ENCODE results near the gene PIAS4. TPM values are rescaled to one million over a fixed set of nuclear protein-coding genes. Genes with fewer than 3 reads are reported as not detected.
"Not testable (repeated sequence)": the region's sequence is repeated elsewhere in the genome, so short reads cannot be mapped to it uniquely, and the experiment has no call there.

The PIAS4 gene
- total RNA-seq, 1 donor from 2014 or later: 26.0 TPM

DNA sequence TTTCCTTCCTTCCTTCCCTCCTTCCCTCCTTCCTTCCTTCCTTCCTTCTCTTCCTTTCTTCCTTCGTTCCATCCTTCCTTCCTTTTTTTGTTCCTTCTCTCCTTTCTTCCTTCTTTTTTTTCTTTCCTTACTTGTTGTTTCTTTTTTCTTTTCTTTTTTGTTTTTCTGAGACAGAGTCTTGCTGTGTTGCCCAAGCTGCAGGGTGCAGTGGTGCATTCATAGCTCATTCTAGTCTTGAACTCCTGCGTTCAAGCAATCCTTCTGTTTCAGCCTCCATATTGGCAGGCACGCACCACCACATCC is 16.8 kb upstream of the PIAS4 start:
- no peaks in the 10 kb centered on the region for H4K20me1 ChIP-seq (ENCODE audit: insufficient read depth, low read length)
- Mint-ChIP-seq H3K9me3 (ENCODE audit: unreplicated experiment) (peaks cover 1% of the 10 kb centered on the region), H3K27ac (ENCODE audit: unreplicated experiment) (peak overlapping the region; percentile 11), H3K4me3 (ENCODE audit: unreplicated experiment) (peak overlapping the region; percentile 52), H3K4me1 (ENCODE audit: low read depth, unreplicated experiment) (peaks cover 10% of the 10 kb centered on the region), H3K27me3 (ENCODE audit: low read depth, unreplicated experiment) (no peaks in the 10 kb centered on the region), H3K36me3 (ENCODE audit: low read depth, unreplicated experiment) (no peaks in the 10 kb centered on the region)
- H3K36me3 ChIP-seq (ENCODE audit: insufficient read depth, low read length): no peaks in the 10 kb centered on the region
- H3K9ac ChIP-seq (ENCODE audit: low read length): no peak overlapping the region
- DNase-seq (ENCODE audit: low read depth) (no peak), FAIRE-seq (no peak)
- no peak overlapping the region for H3K4me3 ChIP-seq (ENCODE audit: insufficient read depth, low read depth, low read length)
- H3K9me3 ChIP-seq (ENCODE audit: insufficient read depth, low read depth, low read length): no peaks in the 10 kb centered on the region
- TF ChIP-seq EZH2 (IDR thresholded peaks at IDR 0.05; ENCODE audit: insufficient read depth, low read length): no peak
- TF ChIP-seq, protein P1, sequence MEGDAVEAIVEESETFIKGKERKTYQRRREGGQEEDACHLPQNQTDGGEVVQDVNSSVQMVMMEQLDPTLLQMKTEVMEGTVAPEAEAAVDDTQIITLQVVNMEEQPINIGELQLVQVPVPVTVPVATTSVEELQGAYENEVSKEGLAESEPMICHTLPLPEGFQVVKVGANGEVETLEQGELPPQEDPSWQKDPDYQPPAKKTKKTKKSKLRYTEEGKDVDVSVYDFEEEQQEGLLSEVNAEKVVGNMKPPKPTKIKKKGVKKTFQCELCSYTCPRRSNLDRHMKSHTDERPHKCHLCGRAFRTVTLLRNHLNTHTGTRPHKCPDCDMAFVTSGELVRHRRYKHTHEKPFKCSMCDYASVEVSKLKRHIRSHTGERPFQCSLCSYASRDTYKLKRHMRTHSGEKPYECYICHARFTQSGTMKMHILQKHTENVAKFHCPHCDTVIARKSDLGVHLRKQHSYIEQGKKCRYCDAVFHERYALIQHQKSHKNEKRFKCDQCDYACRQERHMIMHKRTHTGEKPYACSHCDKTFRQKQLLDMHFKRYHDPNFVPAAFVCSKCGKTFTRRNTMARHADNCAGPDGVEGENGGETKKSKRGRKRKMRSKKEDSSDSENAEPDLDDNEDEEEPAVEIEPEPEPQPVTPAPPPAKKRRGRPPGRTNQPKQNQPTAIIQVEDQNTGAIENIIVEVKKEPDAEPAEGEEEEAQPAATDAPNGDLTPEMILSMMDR (IDR thresholded peaks at IDR 0.05; ENCODE audit: insufficient read depth, low read depth, low read length): no peak
- no peaks in the 10 kb centered on the region for H3K79me2 ChIP-seq (ENCODE audit: insufficient read depth, low read length)
- H2AFZ ChIP-seq (ENCODE audit: low read depth, low read length): peak overlapping the region; percentile 57
- no peaks in the 10 kb centered on the region for H3K27me3 ChIP-seq (ENCODE audit: insufficient read depth, low read length)
- H3K4me2 ChIP-seq (ENCODE audit: low read length): no peak overlapping the region
- H3K27ac ChIP-seq (ENCODE audit: low read depth, low read length): no peak overlapping the region
- peaks cover 18% of the 10 kb centered on the region for H3K4me1 ChIP-seq (ENCODE audit: insufficient read depth, low read length)

DNA sequence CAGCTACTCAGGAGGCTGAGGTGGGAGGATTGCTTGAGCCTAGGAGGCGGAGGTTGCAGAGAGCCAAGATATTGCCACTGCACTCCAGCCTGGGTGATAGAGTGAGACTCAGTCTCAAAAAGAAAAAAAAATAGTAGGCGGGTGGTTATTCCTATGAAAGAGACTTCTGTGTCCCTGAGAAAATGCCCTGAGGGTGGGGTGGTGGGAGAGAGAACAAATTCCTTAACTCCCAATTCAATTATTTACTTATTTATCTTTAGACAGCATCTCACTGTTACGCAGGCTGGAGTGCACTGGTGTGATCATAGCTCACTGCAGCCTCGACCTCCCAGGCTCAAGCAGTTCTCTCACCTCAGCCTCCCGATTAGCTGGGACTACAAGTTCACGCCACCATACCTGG is 11.9 kb upstream of the PIAS4 start:
- Histone ChIP-seq H4K20me1 (ENCODE audit: insufficient read depth, low read length) (no peaks in the 10 kb centered on the region), H3K9ac (ENCODE audit: low read length) (no peak overlapping the region), H2AFZ (ENCODE audit: low read depth, low read length) (no peak overlapping the region), H3K4me3 (ENCODE audit: insufficient read depth, low read depth, low read length) (no peak overlapping the region), H3K9me3 (ENCODE audit: insufficient read depth, low read depth, low read length) (no peaks in the 10 kb centered on the region), H3K4me2 (ENCODE audit: low read length) (no peak overlapping the region), H3K79me2 (ENCODE audit: insufficient read depth, low read length) (no peaks in the 10 kb centered on the region), H3K4me1 (ENCODE audit: insufficient read depth, low read length) (no peaks in the 10 kb centered on the region), H3K27me3 (ENCODE audit: insufficient read depth, low read length) (no peaks in the 10 kb centered on the region), H3K27ac (ENCODE audit: low read depth, low read length) (no peak overlapping the region), H3K36me3 (ENCODE audit: insufficient read depth, low read length) (no peaks in the 10 kb centered on the region)
- no peak overlapping the region for H3K27ac Mint-ChIP-seq (ENCODE audit: unreplicated experiment)
- TF ChIP-seq EZH2 (IDR thresholded peaks at IDR 0.05; ENCODE audit: insufficient read depth, low read length): no peak
- TF ChIP-seq, protein P1 (IDR thresholded peaks at IDR 0.05; ENCODE audit: insufficient read depth, low read depth, low read length): no peak
- H3K9me3 Mint-ChIP-seq (ENCODE audit: unreplicated experiment): no peaks in the 10 kb centered on the region
- H3K27me3 Mint-ChIP-seq (ENCODE audit: low read depth, unreplicated experiment): no peaks in the 10 kb centered on the region
- no peak overlapping the region for H3K4me3 Mint-ChIP-seq (ENCODE audit: unreplicated experiment)
- FAIRE-seq: no peak
- H3K36me3 Mint-ChIP-seq (ENCODE audit: low read depth, unreplicated experiment): no peaks in the 10 kb centered on the region
- DNase-seq (ENCODE audit: low read depth): no peak
- no peaks in the 10 kb centered on the region for H3K4me1 Mint-ChIP-seq (ENCODE audit: low read depth, unreplicated experiment)

DNA sequence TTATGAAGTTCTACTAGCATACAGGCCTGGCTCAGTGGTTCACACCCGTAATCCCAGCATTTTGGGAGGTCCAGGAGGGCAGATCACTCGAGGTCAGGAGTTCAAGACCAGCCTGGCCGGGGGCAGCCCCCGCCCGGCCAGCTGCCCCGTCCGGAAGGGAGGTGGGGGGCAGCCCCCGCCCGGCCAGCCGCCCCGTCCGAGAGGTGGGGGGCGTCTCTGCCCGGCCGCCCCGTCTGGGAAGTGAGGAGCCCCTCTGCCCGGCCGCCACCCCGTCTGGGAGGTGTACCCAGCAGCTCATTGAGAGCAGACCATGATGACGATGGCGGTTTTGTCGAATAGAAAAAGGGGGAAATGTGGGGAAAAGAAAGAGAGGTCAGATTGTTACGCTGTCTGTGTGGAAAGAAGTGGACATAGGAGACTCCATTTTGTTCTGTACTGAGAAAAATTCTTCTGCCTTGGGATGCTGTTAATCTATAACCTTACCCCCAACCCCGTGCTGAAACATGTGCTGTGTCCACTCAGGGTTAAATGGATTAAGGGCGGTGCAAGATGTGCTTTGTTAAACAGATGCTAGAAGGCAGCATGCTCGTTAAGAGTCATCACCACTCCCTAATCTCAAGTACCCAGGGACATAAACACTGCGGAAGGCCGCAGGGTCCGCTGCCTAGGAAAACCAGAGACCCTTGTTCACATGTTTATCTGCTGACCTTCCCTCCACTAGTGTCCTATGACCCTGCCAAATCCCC is 8.7 kb upstream of the PIAS4 start:
- not testable (repeated sequence) for DNase-seq (ENCODE audit: low read depth); H3K4me1 Mint-ChIP-seq (ENCODE audit: low read depth, unreplicated experiment); H2AFZ ChIP-seq (ENCODE audit: low read depth, low read length)

DNA sequence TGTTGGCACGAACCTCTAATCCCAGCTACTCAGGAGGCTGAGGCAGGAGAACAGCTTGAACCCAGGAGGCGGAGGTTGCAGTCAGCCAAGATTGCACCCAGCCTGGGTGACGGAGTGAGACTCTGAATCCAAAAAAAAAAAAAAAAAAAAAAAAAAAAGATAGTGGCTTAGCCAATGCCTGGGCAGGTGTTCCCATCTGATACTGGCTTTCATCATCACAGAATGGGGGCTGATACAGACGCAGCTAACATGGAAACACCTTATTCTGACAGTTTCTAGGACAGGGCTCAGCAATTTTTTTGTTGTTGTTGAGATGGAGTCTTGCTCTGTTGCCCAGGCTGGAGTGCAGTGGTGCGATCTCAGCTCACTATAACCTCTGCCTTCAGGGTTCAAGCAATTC is 6.7 kb upstream of the PIAS4 start:
- H3K27me3 ChIP-seq (ENCODE audit: insufficient read depth, low read length); H3K9ac ChIP-seq (ENCODE audit: low read length); FAIRE-seq: not testable (repeated sequence)

More for the DNA sequence above, 8.7 kb upstream of the PIAS4 start:
- not testable (repeated sequence) for FAIRE-seq; H3K9me3 ChIP-seq (ENCODE audit: insufficient read depth, low read depth, low read length); H3K27ac Mint-ChIP-seq (ENCODE audit: unreplicated experiment); H3K27me3 Mint-ChIP-seq (ENCODE audit: low read depth, unreplicated experiment); H3K4me1 ChIP-seq (ENCODE audit: insufficient read depth, low read length); H3K9ac ChIP-seq (ENCODE audit: low read length); H3K27me3 ChIP-seq (ENCODE audit: insufficient read depth, low read length); H3K79me2 ChIP-seq (ENCODE audit: insufficient read depth, low read length); H3K27ac ChIP-seq (ENCODE audit: low read depth, low read length); H3K36me3 Mint-ChIP-seq (ENCODE audit: low read depth, unreplicated experiment); H4K20me1 ChIP-seq (ENCODE audit: insufficient read depth, low read length); H3K4me2 ChIP-seq (ENCODE audit: low read length); H3K4me3 ChIP-seq (ENCODE audit: insufficient read depth, low read depth, low read length); H3K4me3 Mint-ChIP-seq (ENCODE audit: unreplicated experiment); H3K36me3 ChIP-seq (ENCODE audit: insufficient read depth, low read length); H3K9me3 Mint-ChIP-seq (ENCODE audit: unreplicated experiment)

DNA sequence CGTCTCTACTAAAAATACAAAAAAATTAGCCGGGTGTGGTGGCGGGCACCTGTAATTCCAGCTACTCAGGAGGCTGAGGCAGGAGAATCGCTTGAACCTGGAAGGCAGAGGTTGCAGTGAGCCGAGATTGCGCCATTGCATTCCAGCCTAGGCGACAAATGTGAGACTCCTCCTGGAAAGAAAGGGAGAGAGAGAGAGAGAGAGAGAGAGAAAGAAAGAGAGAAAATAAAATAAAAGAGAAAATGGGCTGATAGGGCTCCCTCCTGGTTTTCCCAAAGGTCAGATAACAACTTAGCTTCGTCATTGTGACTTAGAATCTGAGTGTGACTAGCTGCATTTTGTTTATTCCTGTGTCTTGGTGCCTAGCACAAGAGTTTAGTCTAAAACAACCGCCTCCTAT is 2.1 kb upstream of the PIAS4 start:
- Mint-ChIP-seq H3K4me1 (ENCODE audit: low read depth, unreplicated experiment) (peaks cover 10% of the 10 kb centered on the region), H3K4me3 (ENCODE audit: unreplicated experiment) (peak overlapping the region; percentile 73)
- not testable (repeated sequence) for H3K9me3 Mint-ChIP-seq (ENCODE audit: unreplicated experiment); H3K36me3 Mint-ChIP-seq (ENCODE audit: low read depth, unreplicated experiment); H3K4me2 ChIP-seq (ENCODE audit: low read length); DNase-seq (ENCODE audit: low read depth); H3K27ac Mint-ChIP-seq (ENCODE audit: unreplicated experiment); H3K9ac ChIP-seq (ENCODE audit: low read length); H3K36me3 ChIP-seq (ENCODE audit: insufficient read depth, low read length); H3K4me3 ChIP-seq (ENCODE audit: insufficient read depth, low read depth, low read length); H3K27me3 ChIP-seq (ENCODE audit: insufficient read depth, low read length); H2AFZ ChIP-seq (ENCODE audit: low read depth, low read length); H3K9me3 ChIP-seq (ENCODE audit: insufficient read depth, low read depth, low read length); FAIRE-seq; H3K27ac ChIP-seq (ENCODE audit: low read depth, low read length); H3K27me3 Mint-ChIP-seq (ENCODE audit: low read depth, unreplicated experiment)
- H4K20me1 ChIP-seq (ENCODE audit: insufficient read depth, low read length): peaks cover 26% of the 10 kb centered on the region
- peaks cover 13% of the 10 kb centered on the region for H3K4me1 ChIP-seq (ENCODE audit: insufficient read depth, low read length)
- peaks cover 29% of the 10 kb centered on the region for H3K79me2 ChIP-seq (ENCODE audit: insufficient read depth, low read length)

More for the DNA sequence above, 6.7 kb upstream of the PIAS4 start:
- H3K27me3 Mint-ChIP-seq (ENCODE audit: low read depth, unreplicated experiment); H3K4me3 ChIP-seq (ENCODE audit: insufficient read depth, low read depth, low read length); H4K20me1 ChIP-seq (ENCODE audit: insufficient read depth, low read length); H3K36me3 ChIP-seq (ENCODE audit: insufficient read depth, low read length); H3K4me2 ChIP-seq (ENCODE audit: low read length); H3K27ac ChIP-seq (ENCODE audit: low read depth, low read length); H3K36me3 Mint-ChIP-seq (ENCODE audit: low read depth, unreplicated experiment); H3K9me3 Mint-ChIP-seq (ENCODE audit: unreplicated experiment); H3K4me1 Mint-ChIP-seq (ENCODE audit: low read depth, unreplicated experiment); H3K9me3 ChIP-seq (ENCODE audit: insufficient read depth, low read depth, low read length); H3K4me1 ChIP-seq (ENCODE audit: insufficient read depth, low read length); H3K27ac Mint-ChIP-seq (ENCODE audit: unreplicated experiment); H2AFZ ChIP-seq (ENCODE audit: low read depth, low read length); H3K79me2 ChIP-seq (ENCODE audit: insufficient read depth, low read length); DNase-seq (ENCODE audit: low read depth); H3K4me3 Mint-ChIP-seq (ENCODE audit: unreplicated experiment): not testable (repeated sequence)

Measured in astrocyte (in vitro differentiated cells and primary cell).